ENCODE results near the gene BTBD9.

Gene BTBD9

DNA sequence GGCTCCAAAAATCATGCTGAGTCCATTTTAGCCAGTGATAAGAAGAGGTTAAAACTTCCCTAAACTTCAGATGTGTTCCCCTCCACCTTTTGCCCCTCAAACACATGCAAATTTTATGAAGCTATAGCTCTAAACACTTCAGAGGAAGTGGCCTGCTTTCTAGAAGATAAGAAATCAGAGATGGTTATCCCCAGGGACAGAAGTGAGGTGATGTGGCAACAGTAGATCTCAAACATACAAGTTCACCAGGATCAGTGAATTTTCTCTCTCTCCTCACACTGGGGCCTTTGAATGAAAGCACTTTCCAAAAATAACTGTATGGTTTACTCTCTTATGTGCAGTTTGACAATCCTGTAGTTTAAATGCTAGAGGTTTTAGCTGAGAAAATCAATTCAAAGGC is 332.0 kb downstream of the BTBD9 start:
- H3K27ac Mint-ChIP-seq: no peak overlapping the region
- H3K27me3 Mint-ChIP-seq (ENCODE audit: low read depth): no peaks in the 10 kb centered on the region
- H3K4me3 Mint-ChIP-seq: no peak overlapping the region
- no peaks in the 10 kb centered on the region for H3K36me3 Mint-ChIP-seq (ENCODE audit: low read depth)
- H3K4me1 Mint-ChIP-seq (ENCODE audit: low read depth): peaks cover 8% of the 10 kb centered on the region
- no peaks in the 10 kb centered on the region for H3K9me3 Mint-ChIP-seq

DNA sequence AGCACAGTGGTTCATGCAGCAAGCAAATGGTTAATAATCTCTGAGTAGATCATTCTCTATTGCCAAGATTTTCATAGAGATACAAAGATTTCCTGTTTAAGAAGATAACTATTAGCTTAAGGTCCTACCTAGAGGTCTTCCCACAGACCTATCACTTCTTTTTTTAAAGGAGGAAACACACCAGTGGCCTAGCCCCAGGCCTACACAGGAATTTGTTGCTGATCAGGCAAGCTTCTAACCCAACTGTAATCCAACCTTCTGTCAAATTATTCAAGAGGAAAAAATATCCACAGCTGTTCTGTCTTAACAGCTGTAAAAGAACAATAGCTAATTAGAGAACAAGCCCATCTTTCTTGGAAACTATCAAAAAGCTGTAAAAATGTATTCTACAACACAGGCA is 332.8 kb downstream of the BTBD9 start:
- Mint-ChIP-seq H3K27me3 (ENCODE audit: low read depth) (no peaks in the 10 kb centered on the region), H3K9me3 (peaks cover 4% of the 10 kb centered on the region)

DNA sequence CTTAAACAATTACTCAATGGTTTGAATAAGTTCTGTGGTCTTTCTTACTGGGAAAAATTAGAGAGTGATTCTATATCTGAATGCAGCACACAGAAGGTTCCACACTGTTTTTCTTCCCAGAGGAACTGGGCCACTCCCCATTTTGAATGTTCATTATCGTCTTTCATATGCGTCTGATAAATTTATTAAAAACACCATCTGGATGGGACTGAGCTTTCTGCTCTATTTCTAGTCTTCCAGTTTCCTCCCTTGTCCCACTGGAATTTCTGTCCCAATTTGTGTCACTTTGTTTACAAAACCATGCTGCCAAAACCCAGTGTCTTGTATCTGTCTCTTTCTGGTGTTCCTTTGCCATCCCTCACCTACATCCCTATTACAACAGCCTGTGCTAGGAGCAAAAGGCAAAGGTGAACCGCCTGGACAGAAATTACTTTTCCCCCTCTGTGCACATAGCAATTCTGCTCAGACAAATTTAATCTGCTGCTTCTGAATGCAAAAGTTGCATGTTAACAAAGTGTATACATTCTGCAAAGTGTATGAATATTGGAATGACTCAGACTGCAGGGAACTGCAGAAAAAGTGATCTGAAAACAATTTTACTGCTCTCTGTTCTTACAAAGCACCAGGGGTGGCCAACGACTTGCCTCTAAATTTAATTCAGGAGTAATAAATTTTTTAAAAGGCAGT is 333.6 kb downstream of the BTBD9 start:
- H3K36me3 Mint-ChIP-seq (ENCODE audit: low read depth): peaks cover 1% of the 10 kb centered on the region
- H3K4me1 Mint-ChIP-seq (ENCODE audit: low read depth): peaks cover 8% of the 10 kb centered on the region
- H3K27me3 Mint-ChIP-seq (ENCODE audit: low read depth): no peaks in the 10 kb centered on the region
- H3K9me3 Mint-ChIP-seq: peaks cover 10% of the 10 kb centered on the region
- H3K4me3 Mint-ChIP-seq: no peak overlapping the region
- no peak overlapping the region for H3K27ac Mint-ChIP-seq

More for the DNA sequence above, 332.8 kb downstream of the BTBD9 start:
- no peaks in the 10 kb centered on the region for H3K36me3 Mint-ChIP-seq (ENCODE audit: low read depth)
- peaks cover 8% of the 10 kb centered on the region for H3K4me1 Mint-ChIP-seq (ENCODE audit: low read depth)
- H3K27ac Mint-ChIP-seq: no peak overlapping the region
- H3K4me3 Mint-ChIP-seq: no peak overlapping the region

DNA sequence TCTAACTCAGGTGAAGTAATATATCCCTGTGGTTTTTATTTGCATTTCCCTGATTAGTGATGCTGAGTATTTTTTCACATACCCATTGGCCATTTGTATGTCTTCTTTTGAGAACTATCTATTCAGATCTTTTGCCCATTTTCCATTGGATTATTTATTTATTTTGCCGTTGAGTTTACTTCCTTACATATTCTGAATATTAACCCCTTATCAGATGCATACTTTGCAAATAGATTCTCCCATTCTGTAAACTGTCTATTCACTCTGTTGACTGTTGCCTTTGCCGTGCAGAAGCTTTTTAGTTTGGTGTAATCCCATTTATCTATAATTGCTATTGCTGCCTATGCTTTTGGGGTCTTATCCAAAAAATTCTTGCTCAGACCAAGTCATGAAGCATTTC is 336.9 kb downstream of the BTBD9 start:
- Mint-ChIP-seq H3K9me3 (peaks cover 17% of the 10 kb centered on the region), H3K36me3 (ENCODE audit: low read depth) (peaks cover 1% of the 10 kb centered on the region), H3K4me3 (no peak overlapping the region), H3K4me1 (ENCODE audit: low read depth) (peaks cover 7% of the 10 kb centered on the region), H3K27me3 (ENCODE audit: low read depth) (no peaks in the 10 kb centered on the region), H3K27ac (no peak overlapping the region)

DNA sequence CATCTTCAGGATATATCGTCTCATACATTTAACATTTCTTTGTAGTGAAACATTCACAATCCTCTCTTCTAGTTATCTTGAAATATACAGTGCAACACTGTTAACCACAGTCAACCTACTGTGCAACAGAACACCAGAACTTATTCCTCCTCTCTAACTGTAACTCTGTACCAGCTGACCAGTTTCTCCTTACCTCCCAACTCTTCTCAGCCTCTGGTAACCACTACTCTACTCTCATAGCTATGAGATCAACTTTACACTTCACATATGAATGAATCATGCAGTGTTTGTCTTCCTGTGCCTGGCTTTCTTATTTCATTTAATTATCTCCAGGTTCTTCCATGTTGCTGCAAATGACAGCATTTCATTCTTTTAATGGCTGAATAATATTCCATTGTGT is 337.6 kb downstream of the BTBD9 start:
- no peak overlapping the region for H3K27ac Mint-ChIP-seq
- H3K9me3 Mint-ChIP-seq: peaks cover 17% of the 10 kb centered on the region
- H3K4me3 Mint-ChIP-seq: no peak overlapping the region

DNA sequence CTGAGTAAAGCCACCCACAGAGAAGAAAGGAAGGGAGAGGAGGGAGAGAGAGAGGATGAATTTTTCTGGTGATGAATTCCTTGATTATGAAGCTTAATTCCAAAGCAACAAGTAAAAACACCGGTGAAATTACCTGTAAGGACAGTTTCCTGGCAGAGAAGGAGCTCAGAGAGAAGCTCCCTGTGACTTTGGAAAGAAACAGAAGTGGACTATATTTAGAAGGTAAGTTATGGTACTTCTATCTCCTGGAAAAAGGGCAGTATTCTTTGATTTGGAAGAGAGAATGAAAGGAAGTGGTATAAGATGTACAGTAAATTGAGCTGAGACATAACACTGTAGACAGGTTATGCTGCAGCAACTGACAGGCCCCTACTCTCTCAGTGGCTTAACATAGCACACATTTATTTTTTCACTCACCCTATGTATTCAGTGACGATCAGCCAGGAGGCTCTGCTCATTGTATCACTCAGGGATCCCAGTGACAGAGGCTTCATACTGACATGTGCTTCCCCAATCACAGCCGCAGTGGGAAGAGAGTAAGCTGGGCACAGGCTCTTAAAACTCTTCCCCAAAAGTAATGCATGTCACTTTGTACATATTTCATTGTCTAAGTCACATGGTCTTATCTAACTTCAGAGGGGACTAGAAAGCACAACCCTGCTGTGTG is 349.5 kb downstream of the BTBD9 start:
- Mint-ChIP-seq H3K27me3 (ENCODE audit: low read depth) (no peaks in the 10 kb centered on the region), H3K4me1 (ENCODE audit: low read depth) (no peaks in the 10 kb centered on the region), H3K4me3 (no peak overlapping the region), H3K27ac (no peak overlapping the region), H3K36me3 (ENCODE audit: low read depth) (peaks cover 9% of the 10 kb centered on the region), H3K9me3 (peaks cover 19% of the 10 kb centered on the region)

More for the DNA sequence above, 337.6 kb downstream of the BTBD9 start:
- Mint-ChIP-seq H3K4me1 (ENCODE audit: low read depth) (peaks cover 2% of the 10 kb centered on the region), H3K27me3 (ENCODE audit: low read depth) (no peaks in the 10 kb centered on the region), H3K36me3 (ENCODE audit: low read depth) (peaks cover 1% of the 10 kb centered on the region)

DNA sequence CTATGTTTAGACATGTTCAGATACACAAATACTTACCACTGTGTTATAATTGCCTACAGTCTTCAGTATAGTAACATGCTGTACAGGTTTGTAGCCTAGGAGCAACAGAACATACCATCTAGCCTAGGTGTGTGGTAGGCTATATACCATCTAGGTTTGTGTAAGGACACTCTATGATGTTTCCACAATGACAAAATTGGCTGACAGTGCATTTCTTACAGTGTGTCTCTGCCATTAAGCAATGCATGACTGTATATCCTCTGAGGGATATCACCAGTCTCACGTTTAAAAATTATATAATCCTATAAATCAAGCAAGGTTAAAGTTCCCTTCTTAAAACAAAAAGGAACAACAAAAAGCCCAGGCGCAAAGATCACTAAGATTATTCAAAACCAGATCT is 352.2 kb downstream of the BTBD9 start:
- H3K27me3 Mint-ChIP-seq (ENCODE audit: low read depth): no peaks in the 10 kb centered on the region
- peaks cover 1% of the 10 kb centered on the region for H3K9me3 Mint-ChIP-seq
- no peak overlapping the region for H3K27ac Mint-ChIP-seq
- no peaks in the 10 kb centered on the region for H3K4me1 Mint-ChIP-seq (ENCODE audit: low read depth)
- H3K36me3 Mint-ChIP-seq (ENCODE audit: low read depth): peaks cover 6% of the 10 kb centered on the region
- no peak overlapping the region for H3K4me3 Mint-ChIP-seq

DNA sequence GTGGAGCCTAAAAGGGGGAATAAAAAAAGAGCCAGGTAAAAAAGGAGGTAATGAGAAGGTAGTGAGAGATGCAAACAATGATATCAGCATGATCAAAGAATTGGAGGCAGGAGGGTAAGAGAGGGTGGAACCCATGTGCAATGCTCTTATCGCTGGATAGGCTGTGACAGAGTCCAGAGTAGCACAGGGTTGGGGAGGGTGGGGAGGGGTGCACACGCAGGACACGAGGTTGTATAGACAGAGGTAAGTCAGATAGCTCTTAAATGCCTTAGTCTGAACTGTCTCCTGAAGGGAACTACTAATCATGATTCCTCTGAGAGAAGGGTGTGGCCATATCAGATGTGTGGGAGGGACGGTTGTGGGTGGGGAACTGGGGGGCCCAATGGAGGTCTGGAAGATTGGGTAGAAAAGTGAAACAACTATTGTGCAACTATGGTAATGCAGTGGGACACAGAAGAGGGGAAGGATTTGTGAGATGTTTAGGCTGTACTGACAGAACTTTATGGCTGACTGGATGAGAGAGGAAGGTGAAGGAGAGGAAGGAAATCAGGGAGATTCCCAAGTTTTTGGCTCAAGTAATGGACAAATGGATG is 354.8 kb downstream of the BTBD9 start:
- Mint-ChIP-seq H3K36me3 (ENCODE audit: low read depth) (peaks cover 6% of the 10 kb centered on the region), H3K4me1 (ENCODE audit: low read depth) (no peaks in the 10 kb centered on the region)

DNA sequence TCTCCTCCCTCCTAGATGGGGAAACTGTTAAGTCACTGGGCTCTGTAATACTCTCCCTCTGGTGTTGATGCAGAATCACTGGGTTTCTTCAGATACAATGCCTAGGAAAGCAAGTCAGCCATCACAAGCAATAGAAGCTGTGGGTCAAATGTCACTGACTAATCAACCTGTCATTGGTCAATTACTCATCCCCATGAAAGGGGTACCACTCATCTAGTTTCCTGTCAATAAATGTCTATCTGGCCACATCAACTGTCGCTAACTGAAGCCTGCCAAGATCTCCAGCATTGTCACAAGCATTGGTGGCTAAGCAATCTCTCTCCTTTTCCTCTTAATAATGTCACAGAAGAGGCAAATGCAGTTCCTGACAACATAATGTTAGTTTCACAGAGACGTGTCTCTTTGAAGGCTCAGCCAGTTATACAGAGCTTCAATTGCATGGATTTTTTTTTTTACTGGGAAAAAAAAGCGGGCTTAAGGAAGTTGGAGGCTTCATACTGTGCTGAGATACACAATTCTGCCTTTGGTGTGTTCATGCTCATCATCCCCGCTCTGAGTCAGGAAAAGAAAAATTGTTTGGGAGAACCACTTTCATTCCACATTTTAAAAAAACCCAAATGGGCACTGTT is 355.9 kb downstream of the BTBD9 start:
- no peak overlapping the region for H3K4me3 Mint-ChIP-seq
- no peak overlapping the region for H3K27ac Mint-ChIP-seq
- H3K9me3 Mint-ChIP-seq: no peaks in the 10 kb centered on the region
- peaks cover 6% of the 10 kb centered on the region for H3K36me3 Mint-ChIP-seq (ENCODE audit: low read depth)
- no peaks in the 10 kb centered on the region for H3K27me3 Mint-ChIP-seq (ENCODE audit: low read depth)
- H3K4me1 Mint-ChIP-seq (ENCODE audit: low read depth): no peaks in the 10 kb centered on the region

More for the DNA sequence above, 354.8 kb downstream of the BTBD9 start:
- Mint-ChIP-seq H3K27ac (no peak overlapping the region), H3K9me3 (no peaks in the 10 kb centered on the region), H3K4me3 (no peak overlapping the region), H3K27me3 (ENCODE audit: low read depth) (no peaks in the 10 kb centered on the region)

DNA sequence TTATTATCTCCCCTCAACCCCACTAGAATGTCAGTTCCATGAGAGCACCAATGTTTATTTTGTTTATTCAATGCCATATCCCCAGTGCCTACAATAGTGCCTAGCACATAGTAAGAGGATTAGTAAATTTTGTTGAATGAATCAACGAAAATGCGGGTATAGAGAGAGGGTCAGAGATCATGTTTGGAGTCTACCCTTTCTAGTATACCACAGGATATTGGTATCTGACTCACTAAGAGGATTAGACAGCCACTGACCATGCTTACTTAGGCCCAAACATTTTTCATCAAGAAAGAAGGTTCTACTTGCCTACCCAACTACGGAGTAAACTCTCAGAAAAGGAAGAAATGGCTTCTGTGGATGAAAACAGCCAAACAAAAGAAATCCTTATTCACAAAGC is 356.8 kb downstream of the BTBD9 start:
- no peak overlapping the region for H3K4me3 Mint-ChIP-seq
- H3K9me3 Mint-ChIP-seq: no peaks in the 10 kb centered on the region
- peaks cover 5% of the 10 kb centered on the region for H3K36me3 Mint-ChIP-seq (ENCODE audit: low read depth)
- H3K27me3 Mint-ChIP-seq (ENCODE audit: low read depth): no peaks in the 10 kb centered on the region
- no peak overlapping the region for H3K27ac Mint-ChIP-seq
- H3K4me1 Mint-ChIP-seq (ENCODE audit: low read depth): no peaks in the 10 kb centered on the region

DNA sequence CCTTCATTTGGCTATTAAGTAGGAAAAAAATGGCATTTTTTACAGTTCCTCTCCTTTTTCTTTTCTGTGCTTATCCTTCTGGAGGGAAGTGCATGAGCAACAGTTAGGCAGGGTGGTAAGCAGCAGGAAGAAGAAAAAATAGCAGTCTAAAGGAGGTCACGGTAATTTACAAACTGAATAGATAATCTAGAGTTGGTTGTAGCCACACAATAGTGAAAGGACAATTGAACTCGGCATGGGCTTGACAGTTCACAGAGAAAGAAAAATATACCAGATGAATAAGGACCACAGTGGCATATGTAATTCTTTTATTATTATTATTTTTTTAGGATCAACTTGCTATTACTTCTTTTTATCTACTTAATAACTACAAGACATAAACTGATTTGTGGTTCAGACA is 358.6 kb downstream of the BTBD9 start:
- H3K9me3 Mint-ChIP-seq: no peaks in the 10 kb centered on the region
- H3K36me3 Mint-ChIP-seq (ENCODE audit: low read depth): no peaks in the 10 kb centered on the region
- H3K27ac Mint-ChIP-seq: no peak overlapping the region
- no peaks in the 10 kb centered on the region for H3K4me1 Mint-ChIP-seq (ENCODE audit: low read depth)
- no peak overlapping the region for H3K4me3 Mint-ChIP-seq
- H3K27me3 Mint-ChIP-seq (ENCODE audit: low read depth): no peaks in the 10 kb centered on the region

DNA sequence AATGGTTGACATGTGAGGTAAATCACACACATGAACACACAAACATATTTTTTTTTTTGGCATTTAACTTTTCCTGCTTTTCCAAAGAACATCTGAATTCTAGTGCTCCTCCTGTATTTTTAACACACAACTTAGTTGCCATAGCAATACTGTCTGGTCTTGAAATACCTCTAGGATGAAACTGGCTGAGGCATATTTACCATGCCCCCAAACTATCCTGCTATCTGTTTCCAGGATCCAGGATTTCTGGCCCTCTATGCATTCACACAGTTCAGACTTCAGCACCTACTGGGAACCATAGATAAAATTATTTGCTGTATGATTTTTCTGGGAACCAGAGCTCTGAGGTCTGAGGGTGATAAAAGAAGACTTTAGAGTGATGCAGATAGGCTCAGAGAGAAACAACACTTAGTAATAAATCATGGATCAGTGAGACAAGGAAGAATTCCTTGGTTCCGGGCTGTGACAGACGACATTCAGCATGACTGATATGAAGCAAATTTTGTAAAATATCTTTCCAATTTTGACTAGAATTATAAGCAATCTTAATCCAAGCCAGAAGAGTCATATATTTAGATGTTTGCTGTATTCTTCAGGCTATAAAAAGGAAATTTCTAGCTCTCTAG is 359.7 kb downstream of the BTBD9 start:
- no peak overlapping the region for H3K27ac Mint-ChIP-seq
- H3K4me1 Mint-ChIP-seq (ENCODE audit: low read depth): no peaks in the 10 kb centered on the region
- H3K4me3 Mint-ChIP-seq: no peak overlapping the region
- no peaks in the 10 kb centered on the region for H3K9me3 Mint-ChIP-seq
- no peaks in the 10 kb centered on the region for H3K36me3 Mint-ChIP-seq (ENCODE audit: low read depth)
- no peaks in the 10 kb centered on the region for H3K27me3 Mint-ChIP-seq (ENCODE audit: low read depth)

DNA sequence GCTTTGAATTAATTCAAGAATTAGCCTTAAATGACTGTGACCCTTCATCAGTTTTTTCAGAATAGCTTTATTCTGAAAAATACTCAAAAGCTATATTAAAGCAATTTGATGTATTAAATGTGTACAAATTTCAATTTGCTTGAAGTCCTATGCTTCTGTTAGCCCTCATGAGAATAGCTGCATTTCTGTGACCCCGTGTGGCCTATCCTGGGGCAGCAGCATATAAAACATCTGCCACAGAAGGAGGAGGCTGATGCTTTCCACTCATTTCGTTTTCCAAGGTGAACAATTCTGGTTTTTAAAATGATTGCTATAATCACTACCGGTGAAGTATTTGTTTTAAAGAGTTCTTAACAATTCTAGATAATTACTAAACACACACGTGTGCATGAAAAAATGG is 360.3 kb downstream of the BTBD9 start:
- Mint-ChIP-seq H3K4me1 (ENCODE audit: low read depth) (no peaks in the 10 kb centered on the region), H3K9me3 (no peaks in the 10 kb centered on the region), H3K36me3 (ENCODE audit: low read depth) (no peaks in the 10 kb centered on the region), H3K27me3 (ENCODE audit: low read depth) (no peaks in the 10 kb centered on the region), H3K27ac (no peak overlapping the region), H3K4me3 (no peak overlapping the region)

DNA sequence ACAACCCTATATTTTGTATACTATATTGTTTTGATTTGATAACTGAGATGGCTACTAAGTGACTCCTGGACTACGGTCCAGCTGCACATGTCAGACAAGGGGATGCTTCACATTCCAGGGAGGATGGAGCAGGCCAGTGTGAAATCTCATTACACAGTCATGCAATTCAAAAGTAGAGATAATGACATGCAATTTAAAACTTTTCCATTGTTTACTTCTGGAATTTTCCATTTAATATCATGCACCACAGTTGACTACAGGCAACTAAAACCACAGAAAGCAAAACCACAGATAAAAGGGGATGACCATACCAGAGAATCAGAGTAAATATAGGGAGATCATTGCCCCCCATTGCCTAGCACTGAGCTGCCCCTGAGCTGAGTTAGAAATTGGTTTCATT is 366.4 kb downstream of the BTBD9 start:
- H3K4me1 Mint-ChIP-seq (ENCODE audit: low read depth): peaks cover 1% of the 10 kb centered on the region
- no peak overlapping the region for H3K27ac Mint-ChIP-seq
- no peaks in the 10 kb centered on the region for H3K36me3 Mint-ChIP-seq (ENCODE audit: low read depth)
- H3K9me3 Mint-ChIP-seq: no peaks in the 10 kb centered on the region
- H3K27me3 Mint-ChIP-seq (ENCODE audit: low read depth): no peaks in the 10 kb centered on the region
- no peak overlapping the region for H3K4me3 Mint-ChIP-seq

All from T-helper 1 cell treated with Interleukin-12 subunit alpha and Interleukin-12 subunit beta and Interleukin-4 antibody, amounts not matched to agents 30 μg/mL and 1 μg/mL, for 36 hours (primary cell).